Hematopoietic multipotent progenitor cell treated with erythropoietin and hydrocortisone succinate and interleukin-3 and kit ligand, for 17 days (in vitro differentiated cells): ENCODE results near the gene KMT2E.
"Not testable (repeated sequence)": the region's sequence is repeated elsewhere in the genome, so short reads cannot be mapped to it uniquely, and the experiment has no call there.

Source experiments
- DNase-seq: peaks from one replicate; pipeline ENCODE4 v3.0.0-alpha.2; 2015; ENCODE audit warnings: low spot score

Gene KMT2E

DNA sequence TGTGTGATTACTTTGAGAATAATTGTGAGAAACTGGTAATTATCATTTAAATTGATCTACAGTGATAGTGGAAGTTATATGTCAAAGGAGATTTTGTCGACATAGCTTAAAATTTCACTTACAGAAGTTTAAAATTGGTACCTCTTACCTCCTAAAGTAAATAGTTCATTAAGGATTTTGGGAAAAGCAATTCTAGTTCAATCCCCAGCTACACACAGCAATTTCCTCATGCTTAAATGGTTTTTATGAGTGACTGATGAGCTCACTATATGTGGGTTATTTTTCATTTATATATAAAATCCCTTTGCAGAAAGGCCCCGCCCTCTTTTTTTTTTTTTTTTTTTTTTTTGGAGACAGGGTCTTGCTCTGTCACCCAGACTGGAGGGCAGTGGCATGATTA is 12.7 kb downstream of the KMT2E start:
- no peak for DNase-seq

DNA sequence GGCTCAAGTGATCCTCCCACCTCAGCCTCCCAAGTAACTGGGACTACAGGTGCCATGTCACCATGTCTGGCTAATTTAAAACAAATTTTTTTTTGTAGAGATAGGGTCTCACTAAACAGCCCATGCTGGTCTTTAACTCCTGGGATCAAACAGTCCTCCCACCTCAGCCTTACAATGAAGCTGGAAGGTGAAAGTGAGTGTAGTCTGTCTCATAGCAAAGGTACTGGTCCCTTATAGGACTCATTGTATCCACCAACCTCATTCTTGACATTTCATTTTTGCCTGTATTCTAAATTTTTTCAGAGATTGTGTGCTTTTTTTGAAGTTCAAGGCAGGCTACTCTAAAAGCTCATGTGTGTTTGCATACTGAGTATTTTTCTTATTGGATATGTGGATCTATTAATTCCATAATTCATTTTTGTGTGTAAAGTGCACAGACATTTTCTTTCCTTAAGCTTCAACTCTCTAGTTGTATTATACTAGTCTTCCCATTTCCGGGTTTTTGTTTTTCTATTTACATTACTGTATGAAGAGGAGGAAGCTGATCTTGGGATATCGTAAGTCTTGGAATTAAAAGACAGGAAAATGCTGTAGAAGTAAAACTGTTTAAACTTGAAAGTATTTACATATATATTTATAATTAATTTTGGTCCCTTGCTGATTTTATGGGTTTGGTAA is 13.3 kb downstream of the KMT2E start:
- no peak for DNase-seq

DNA sequence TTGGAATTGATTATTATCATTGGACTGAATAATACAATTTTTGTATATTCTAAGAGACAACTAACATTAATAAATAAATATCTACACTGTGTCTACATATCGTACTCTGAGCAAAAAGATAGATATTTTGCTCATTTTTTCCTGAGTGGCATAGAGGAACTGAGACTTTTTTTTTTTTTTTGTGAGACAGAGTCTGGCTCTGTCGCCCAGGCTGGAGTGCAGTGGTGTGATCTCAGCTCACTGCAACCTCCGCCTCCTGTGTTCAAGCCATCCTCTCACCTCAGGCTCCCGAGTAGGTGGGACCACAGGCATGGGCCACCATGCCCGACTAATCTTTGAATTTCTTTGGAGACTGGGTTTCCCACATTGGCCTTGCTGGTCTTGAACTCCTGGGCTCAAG is 14.0 kb downstream of the KMT2E start:
- DNase-seq = no peak

DNA sequence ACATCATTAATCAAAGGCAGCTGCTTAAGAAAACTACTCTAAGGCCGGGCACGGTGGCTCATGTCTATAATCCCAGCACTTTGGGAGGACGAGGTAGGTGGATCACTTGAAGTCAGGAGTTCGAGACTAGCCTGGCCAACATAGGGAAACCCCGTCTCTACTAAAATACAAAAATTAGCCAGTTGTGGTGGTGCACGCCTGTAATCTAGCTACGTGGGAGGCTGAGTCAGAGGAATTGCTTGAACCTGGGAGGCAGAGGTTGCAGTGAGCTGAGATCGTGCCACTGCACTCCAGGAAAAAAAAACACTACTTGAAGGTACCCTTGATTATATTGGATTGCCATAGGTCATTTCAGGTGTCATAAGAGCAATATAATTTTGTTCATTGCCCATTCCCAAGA is 14.9 kb downstream of the KMT2E start:
- not testable (repeated sequence) for DNase-seq

DNA sequence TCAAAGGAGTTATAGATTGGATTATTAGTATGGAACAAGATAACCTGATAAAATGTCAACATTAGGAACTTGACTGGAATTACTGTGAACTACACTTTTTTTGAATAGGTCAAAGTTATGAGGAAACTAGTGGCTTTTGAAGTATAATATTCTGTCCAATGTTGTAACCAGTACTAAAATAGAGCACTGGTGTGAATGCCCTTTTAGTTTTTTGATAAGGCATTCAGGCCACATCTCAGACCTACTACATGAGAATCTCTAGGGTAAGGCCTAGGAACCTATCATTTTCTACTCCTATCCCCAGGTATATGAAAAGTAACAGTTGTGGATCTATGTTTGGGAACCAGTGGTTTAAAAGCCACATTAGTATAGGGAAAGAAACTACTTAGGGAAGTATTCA is 16.4 kb downstream of the KMT2E start:
- no peak for DNase-seq

DNA sequence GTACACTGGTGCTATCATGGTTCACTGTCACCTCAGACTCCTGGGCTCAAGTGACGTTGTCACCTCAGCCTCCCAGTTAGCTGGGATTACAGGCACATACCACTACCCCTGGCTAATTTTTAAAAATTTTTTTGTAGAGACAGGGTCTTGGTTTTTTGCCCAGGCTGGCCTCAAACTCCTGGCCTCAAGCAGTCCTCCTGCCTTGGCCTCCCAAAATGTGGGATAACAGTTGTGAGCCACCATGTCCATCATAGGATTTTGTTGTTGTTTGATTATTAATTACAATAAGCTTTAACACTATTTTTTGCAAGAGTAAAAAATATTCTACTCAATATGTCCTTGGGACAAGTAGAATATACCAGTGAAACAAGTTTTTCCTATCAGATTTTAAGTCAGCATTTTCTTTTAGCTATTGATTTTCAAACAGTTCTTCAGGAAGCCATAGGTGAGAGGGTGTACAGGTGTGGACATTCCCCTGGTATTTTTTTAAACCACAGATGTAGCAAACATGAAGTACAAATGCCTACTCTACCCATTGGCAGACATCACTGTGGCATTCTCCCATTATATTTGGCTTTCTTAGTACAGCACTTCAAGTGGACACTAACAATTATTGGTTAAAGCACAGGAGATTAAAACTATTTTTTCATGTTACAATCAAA is 18.7 kb downstream of the KMT2E start:
- no peak for DNase-seq

DNA sequence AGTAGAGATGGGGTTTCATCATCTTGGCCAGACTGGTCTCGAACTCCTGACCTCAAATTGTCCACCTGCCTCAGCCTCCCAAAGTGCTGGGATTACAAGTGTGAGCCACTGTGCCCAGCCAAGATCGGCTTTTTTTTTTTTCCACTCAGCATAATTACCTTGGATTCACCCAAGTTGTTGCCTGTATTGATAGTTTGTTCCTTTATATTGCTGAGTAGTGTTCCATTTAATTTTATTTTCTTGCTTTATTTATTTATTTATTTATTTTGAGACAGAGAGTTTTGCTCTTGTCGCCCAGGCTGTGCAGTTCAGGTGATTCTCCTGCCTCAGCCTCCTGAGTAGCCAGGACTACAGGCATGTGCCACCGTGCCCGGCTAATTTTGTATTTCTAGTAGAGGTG is 21.3 kb downstream of the KMT2E start:
- no peak for DNase-seq

DNA sequence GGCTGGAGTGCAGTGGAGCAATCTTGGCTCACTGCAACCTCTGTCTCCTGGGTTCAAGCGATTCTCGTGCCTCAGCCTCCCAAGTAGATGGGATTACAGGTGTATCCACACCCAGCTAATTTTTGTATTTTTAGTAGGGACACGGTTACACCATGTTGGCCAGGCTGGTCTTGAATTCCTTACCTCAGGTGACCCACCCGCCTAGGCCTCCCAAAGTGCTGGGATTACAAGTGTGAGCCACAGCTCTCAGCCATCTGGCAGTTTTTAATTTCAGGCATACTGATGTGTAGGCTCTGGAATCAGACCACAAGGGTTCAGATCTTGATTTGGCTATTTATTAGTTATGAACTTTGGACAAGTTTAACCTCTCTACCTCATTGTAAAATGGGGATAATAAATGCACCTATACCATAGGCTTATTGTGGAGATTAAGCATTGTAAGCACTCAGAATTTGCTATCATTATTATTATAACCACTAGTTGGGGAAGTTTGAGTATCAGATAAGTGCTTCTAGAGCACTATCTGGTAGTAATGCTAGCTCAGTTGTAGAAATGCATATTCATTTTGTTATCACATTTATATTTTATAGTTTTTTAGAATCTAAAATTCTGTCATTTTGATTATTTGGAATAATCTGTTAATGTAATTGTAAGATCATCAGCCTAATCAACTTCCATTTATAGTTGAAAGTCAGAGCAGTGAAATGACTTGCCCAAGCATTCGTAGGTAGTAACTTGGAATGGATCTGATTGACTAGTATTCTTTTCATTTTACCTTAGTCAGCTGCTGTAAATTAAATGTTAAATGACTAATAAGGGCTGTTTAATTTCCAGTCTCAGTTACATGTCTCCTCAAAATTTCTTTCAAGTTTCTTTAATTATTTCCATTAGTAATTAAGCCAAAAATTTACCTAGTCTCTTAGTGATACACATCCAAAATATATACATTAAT is 22.5 kb downstream of the KMT2E start:
- no peak for DNase-seq

DNA sequence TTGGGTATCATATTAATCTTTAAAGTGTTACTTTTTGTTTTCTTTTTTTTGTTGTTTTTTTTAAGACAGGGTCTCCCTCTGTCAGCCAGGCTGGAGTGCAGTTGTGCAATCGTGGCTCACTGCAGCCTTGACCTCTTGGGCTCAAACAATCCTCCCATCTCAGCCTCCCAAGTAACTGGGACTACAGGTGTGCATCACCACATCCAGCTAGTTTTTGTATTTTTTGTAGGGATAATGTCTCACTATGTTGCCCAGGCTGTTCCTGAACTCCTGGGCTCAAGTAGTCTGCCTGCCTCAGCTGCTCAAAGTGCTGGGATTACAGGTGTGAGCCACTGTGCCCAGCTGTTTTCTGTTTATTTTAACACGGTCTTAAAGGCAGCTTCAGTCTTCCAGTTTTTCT is 23.3 kb downstream of the KMT2E start:
- no peak for DNase-seq

DNA sequence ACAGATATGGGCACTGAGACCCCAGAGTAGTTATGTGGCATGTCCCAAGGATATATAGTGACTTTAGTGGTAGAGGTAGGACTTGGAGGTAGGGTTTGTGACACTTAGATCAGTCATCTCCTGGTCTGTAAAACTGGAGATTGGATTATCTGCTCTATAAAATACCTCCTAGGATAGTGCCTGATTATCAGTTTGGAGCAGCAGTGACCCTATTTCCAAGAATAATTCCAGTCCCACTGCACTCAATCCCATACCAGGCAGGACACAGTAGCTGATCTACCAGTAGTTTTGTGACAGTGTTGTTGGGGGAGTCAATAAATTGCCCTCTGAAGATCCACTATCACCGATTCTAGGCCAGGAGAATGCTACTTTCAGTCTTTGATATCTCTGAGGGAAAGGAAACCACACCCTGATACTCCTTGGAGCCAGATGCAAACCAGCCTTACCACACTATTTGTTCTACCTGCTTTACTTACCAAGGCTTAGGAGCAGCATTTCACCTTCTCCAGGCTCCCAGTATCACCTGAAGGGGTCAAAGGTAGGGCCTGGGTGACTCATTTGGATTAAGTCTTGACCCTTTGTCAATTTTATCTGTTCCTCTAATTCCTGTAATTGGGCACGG is 30.6 kb downstream of the KMT2E start:
- DNase-seq = no peak

DNA sequence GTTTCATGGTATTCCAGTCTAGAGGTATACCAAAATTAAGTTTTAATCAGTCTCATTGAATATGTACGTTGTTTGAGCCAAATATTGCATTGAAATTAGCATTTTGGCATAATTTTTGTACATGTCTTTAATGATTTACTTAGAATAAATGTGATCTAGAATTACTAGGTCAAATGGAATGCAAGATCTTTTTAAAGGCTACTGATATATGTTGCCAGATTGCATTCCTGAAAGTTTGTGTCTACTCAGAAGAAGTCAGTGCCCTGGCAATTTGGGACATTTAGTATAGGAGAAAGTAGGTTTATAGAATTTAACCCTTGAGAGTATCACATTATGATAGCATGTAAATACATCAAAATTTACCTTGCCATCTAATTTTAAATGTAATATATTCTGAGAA is 32.4 kb downstream of the KMT2E start:
- no peak for DNase-seq

DNA sequence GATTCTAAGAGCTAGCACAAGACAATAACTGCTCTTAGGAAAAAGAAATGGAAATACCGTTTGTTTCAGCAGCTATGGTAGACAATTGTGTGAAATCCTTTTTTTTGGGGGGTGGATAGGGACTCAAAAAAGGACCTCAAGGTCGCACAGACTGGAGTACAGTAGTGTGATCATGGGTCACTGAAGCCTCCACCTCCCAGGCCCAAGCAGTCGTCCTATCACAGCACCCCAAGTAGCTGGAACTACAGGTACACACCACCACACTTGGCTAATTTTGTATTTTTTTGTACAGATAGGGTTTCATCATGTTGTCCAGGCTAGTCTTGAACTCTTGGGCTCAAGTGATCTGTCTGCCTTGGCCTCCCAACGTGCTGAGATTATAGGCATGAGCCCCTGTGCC is 33.9 kb downstream of the KMT2E start:
- DNase-seq = no peak

DNA sequence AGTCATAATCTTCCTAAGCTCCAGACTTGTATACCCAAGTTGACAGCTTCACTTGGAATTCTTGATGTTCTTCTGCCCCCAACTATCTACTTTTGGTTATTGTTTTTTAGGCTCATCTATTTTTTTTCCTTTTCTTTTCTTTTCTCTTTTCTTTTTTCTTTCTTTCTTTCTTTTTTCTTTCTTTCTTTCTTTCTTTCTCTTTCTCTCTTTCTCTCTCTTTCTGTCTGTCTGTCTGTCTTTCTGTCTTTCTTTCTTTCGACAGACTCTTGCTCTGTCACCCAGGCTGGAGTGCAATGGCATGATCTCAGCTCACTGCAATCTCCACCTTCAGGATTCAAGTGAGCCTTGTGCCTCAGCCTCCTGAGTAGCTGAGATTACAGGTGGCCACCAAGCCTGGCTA is 36.5 kb downstream of the KMT2E start:
- DNase-seq = no peak

DNA sequence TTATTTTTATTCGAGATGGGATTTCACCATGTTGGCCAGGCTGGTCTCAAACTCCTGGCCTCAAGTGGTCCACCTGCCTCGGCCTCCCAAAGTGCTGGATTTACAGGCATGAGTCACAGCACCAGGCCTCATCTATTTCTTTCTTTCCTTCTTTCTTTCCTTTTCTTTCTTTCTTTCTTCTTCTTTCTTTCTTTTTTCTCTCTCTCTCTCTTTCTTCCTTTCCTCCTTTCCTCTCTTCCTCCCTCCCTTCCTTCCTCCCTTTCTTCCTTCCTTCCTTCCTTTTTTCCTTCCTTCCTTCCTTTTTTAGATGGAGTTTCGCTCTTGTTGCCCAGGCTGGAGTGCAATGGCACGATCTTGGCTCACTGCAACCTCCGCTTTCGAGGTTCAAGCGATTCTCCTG is 36.9 kb downstream of the KMT2E start:
- DNase-seq = not testable (repeated sequence)

DNA sequence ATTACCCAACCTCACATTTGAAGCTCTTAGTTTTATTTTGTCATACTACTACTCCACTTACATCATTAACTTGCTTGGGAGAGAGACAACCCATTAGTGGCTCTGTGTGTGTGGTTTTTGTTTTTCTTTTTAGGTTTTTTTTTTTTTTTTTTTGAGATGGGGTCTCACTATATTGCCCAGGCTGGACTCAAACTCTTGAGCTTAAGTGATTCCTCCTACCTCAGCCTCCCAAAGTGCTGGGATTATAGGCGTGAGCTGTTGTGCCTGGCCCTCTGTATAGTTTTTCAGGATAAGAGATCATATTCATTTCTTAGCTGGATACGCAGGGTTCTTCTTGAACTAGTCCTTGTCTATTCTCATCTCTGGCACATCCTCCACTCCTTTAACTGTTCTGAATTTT is 41.1 kb downstream of the KMT2E start:
- no peak for DNase-seq

DNA sequence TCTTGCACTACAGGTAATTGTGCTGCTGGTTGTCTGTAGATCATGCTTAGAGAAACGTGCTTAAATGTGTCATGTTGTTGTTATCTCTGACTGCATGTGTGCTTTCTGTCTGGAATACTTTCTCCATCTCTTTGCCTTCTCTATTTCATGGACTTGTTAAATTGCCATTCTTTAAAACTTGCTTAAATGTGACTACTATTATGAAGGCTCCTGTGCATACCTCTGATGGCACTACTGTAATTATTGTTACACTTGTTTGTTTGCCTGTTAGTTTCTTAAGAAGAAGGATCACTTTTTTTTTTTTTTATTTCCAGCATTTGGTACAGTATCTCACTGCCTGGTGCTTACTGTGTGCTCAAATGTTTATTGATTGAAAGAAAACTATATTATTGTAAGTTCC is 41.6 kb downstream of the KMT2E start:
- DNase-seq = no peak

DNA sequence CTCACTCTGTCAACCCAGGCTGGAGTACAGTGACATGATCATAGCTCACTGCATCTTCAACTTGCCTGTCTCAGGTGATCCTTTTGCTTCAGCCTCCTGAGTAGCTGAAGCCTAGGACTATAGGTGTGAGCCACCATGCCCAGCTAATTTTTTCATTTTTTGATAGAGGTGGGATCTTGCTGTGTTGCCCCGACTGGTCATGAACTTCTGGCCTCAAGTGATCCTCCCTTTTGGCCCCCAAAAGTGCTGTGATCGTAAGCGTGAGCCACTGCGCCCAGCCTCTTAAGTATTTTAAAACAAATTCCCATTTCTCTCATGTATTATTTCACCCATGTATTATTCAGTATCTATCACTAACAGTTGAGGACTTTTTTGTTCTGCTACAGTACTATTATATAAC is 43.5 kb downstream of the KMT2E start:
- no peak for DNase-seq

DNA sequence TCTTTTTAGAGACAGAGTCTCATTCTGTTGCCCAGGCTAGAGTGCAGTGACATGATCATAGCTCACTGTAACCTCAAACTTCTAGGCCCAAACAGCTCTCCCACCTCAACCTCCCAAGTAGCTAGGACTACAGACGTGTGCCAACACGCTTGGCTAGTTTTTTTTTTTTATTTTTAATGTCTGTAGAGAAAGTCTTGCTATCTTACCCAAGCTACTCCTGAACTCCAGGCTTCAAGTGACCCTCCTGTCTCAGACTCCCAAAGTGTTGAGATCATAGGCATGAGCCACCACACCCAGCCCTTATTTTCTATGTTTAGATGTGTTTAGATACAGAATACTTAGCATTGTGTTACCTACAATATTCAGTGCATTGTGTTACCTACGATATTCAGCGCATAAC is 46.4 kb downstream of the KMT2E start:
- DNase-seq = no peak

DNA sequence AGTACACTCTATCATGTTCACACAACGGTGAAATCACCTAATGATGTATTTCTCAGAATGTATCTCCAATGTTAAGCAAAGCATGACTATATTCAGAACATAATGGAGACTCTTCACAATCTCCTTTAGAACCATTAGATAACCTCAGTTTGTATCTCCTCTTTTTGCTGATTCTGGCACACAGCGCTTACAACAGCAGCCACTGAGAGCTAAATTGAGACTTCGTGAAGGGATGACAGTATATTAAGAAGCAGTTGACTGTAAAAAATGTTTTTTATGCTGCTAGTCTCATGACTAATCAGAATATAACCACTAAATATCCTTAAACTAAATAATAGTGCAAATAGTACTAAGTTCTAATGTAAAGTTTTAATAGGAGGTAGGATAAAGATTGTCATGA is 46.9 kb downstream of the KMT2E start:
- no peak for DNase-seq

DNA sequence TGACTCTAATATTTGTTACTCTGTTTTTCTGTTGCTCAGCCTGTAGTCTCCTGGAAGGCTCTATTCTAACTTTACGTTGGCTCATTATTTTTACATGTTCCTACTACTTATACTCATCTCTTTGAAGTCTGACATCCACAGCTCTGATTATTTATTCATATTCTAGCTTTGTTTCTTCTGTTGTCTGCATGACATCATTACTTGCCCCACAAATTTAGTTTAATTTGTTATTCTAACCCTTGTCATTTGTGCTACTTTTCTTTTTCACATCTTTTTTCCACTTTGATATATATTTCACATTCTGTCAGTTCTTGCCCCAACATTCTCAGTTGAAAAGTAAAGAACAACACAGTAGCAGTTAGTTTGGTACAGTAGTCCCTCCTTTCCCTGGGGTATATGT is 51.1 kb downstream of the KMT2E start:
- DNase-seq = no peak

DNA sequence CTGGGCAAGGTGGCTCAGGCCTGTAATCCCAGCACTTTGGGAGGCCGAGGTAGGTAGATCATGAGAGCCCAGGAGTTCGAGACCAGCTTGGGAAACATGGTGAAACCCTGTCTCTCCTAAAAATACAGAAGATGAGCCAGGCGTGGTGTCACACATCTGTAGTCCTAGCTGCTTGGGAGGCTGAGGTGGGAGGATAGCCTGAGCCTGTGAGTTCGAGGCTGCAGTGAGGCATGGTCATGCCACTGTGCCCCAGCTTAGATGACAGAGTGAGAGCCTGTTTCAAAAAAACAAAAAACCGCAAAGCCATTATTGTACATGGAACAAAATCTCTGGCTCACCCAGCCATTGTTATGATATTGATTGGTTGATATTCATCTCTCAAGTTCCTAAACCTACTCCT is 53.7 kb downstream of the KMT2E start:
- no peak for DNase-seq

DNA sequence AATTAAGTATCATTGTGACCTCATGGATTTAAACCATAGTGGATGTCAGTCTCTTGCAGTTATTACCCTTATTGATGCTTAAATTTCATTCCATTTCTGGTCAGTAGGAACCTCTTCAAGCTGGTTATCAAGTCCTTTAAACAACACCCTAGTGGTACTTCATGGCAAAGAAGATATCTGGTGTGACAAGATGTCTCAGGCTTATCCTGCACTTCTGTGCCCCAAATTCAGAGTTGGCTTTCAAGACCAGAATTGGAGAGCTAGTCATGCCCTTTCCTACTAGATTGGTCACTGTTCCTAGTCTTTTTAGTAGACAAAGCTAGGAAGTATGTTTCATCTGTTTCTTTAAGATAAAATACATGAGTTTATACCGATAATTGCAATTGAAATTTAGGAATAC is 54.9 kb downstream of the KMT2E start:
- DNase-seq = peak; percentile 47

DNA sequence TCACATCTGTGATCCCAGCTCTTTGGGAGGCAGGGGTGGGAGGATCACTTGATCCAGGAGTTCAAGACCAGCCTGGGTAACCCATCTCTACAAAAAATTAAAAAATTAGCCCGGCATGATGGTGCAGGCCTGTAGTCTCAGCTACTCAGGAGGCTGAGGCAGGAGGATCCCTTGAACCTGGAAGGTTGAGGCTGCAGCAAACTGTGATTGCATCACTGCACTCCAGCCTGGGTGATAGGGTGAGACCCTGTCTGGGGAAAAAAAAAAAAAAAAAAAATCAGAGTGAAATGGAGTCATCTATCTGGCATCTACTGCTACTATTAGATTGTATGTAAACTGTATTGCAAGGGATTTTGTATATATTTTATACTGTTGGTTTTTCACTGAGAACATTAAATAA is 59.1 kb downstream of the KMT2E start:
- DNase-seq = no peak
